ENCODE measurements around the gene SEPTIN12. TPM values are rescaled to one million over a fixed set of nuclear protein-coding genes. Genes with fewer than 3 reads are reported as not detected.

Gene SEPTIN12
- polyA plus RNA-seq, 1 donor (not counting 4 experiments of a cell fraction or from before 2014, with no cell fraction given) = not detected

DNA sequence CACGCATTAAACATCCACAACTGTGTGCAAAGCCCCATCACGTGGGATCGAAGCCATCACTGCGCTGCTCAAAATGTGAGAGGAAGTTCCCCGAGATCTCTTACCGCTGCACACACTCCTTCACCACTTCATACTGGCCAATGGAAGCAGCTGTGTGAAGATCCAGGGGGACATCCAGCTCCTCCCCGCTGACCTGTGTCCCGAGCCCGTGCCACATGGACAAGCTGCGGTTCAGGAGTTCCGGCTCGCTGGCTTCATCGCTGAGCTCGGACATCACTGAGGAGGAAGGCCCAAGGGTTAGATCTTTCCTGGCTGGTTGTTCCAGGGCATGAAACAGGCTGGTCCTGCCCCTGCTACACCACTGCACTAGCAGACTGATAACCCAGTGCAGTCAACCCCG is 58.3 kb downstream of the SEPTIN12 start:
- no peak overlapping the region for H3K27ac ChIP-seq (ENCODE audit: control insufficient read depth, insufficient read depth, low read length)
- no peak for TF ChIP-seq EZH2 (IDR thresholded peaks at IDR 0.05; ENCODE audit: low read length)
- TF ChIP-seq, protein P1, sequence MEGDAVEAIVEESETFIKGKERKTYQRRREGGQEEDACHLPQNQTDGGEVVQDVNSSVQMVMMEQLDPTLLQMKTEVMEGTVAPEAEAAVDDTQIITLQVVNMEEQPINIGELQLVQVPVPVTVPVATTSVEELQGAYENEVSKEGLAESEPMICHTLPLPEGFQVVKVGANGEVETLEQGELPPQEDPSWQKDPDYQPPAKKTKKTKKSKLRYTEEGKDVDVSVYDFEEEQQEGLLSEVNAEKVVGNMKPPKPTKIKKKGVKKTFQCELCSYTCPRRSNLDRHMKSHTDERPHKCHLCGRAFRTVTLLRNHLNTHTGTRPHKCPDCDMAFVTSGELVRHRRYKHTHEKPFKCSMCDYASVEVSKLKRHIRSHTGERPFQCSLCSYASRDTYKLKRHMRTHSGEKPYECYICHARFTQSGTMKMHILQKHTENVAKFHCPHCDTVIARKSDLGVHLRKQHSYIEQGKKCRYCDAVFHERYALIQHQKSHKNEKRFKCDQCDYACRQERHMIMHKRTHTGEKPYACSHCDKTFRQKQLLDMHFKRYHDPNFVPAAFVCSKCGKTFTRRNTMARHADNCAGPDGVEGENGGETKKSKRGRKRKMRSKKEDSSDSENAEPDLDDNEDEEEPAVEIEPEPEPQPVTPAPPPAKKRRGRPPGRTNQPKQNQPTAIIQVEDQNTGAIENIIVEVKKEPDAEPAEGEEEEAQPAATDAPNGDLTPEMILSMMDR (optimal IDR thresholded peaks at IDR 0.05 in 1 of 3, IDR thresholded peaks at IDR 0.05 in 1 of 3, conservative IDR thresholded peaks at IDR 0.05 in 1 of 3; ENCODE audit: extremely low read depth in 1 of 3, insufficient read depth in 2 of 3, low read length in 3 of 3) = no peak
- H3K4me2 ChIP-seq (ENCODE audit: control insufficient read depth, extremely low read depth, insufficient read depth, low read depth, low read length) = no peak overlapping the region
- dilution Hi-C loops (cut with MboI; ENCODE audit: extremely low pct_ligation_motif_present, low sequenced_read_pairs) = no loop called here
- peaks cover 31% of the 10 kb centered on the region for H3K79me2 ChIP-seq (ENCODE audit: control insufficient read depth, insufficient read depth, low read length)
- no peak for DNase-seq (ENCODE audit: low read depth, low spot score)
- H3K36me3 ChIP-seq (ENCODE audit: control insufficient read depth in 2 of 2, extremely low read depth in 1 of 2, insufficient read depth in 2 of 2, low read length in 2 of 2) = peaks cover 22 to 25% of the 10 kb centered on the region in 2 experiments
- H3K9ac ChIP-seq (ENCODE audit: control insufficient read depth, extremely low read depth, insufficient read depth, low read length) = no peak overlapping the region
- H3K4me3 ChIP-seq (ENCODE audit: control insufficient read depth in 2 of 3, extremely low read depth in 1 of 3, insufficient read depth in 2 of 3, low read depth in 1 of 3, low read length in 3 of 3) = no peak overlapping the region
- H3K9me3 ChIP-seq (ENCODE audit: control insufficient read depth, low read depth, low read length) = no peaks in the 10 kb centered on the region
- no peak for FAIRE-seq
- no peaks in the 10 kb centered on the region for H3K9me1 ChIP-seq (ENCODE audit: control insufficient read depth, extremely low read depth, insufficient read depth, low read length)
- no peaks in the 10 kb centered on the region for H4K20me1 ChIP-seq (ENCODE audit: control insufficient read depth, extremely low read depth, insufficient read depth, low read length)
- peaks cover under 1% of the 10 kb centered on the region for H3K4me1 ChIP-seq (ENCODE audit: control insufficient read depth, extremely low read depth, insufficient read depth, low read length)
- no peak overlapping the region for H2AFZ ChIP-seq (ENCODE audit: control insufficient read depth, low read length)
- H3K27me3 ChIP-seq (ENCODE audit: control insufficient read depth, extremely low read depth, insufficient read depth, low read length) = no peaks in the 10 kb centered on the region

DNA sequence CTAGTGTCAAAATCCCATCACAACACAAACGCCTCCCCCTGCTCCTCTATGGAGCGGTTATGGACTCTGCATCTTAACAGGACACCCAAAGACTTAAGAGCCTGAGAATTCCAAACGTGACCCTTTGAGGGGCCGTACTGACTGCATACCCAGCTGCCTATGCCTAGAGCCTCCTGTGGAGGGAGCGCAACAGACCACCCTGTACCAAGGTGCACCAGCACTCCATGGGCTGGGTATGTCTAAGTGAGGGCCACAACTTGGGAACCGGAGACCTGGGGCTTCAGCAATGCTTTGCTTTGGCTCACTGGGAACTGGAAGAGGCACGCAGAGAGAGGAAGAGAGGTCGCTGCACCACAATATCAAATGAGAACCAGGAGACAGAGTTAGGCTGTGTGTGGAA is 59.5 kb downstream of the SEPTIN12 start:
- Histone ChIP-seq H3K4me2 (ENCODE audit: control insufficient read depth, extremely low read depth, insufficient read depth, low read depth, low read length) (no peak overlapping the region), H3K27me3 (ENCODE audit: control insufficient read depth, extremely low read depth, insufficient read depth, low read length) (no peaks in the 10 kb centered on the region), H3K9me1 (ENCODE audit: control insufficient read depth, extremely low read depth, insufficient read depth, low read length) (no peaks in the 10 kb centered on the region), H3K4me1 (ENCODE audit: control insufficient read depth, extremely low read depth, insufficient read depth, low read length) (no peaks in the 10 kb centered on the region), H4K20me1 (ENCODE audit: control insufficient read depth, extremely low read depth, insufficient read depth, low read length) (no peaks in the 10 kb centered on the region), H3K4me3 (ENCODE audit: control insufficient read depth in 2 of 3, extremely low read depth in 1 of 3, insufficient read depth in 2 of 3, low read depth in 1 of 3, low read length in 3 of 3) (no peak overlapping the region), H2AFZ (ENCODE audit: control insufficient read depth, low read length) (no peak overlapping the region), H3K9me3 (ENCODE audit: control insufficient read depth, low read depth, low read length) (no peaks in the 10 kb centered on the region), H3K9ac (ENCODE audit: control insufficient read depth, extremely low read depth, insufficient read depth, low read length) (no peak overlapping the region), H3K27ac (ENCODE audit: control insufficient read depth, insufficient read depth, low read length) (no peak overlapping the region), H3K79me2 (ENCODE audit: control insufficient read depth, insufficient read depth, low read length) (peaks cover 28% of the 10 kb centered on the region), H3K36me3 (ENCODE audit: control insufficient read depth in 2 of 2, extremely low read depth in 1 of 2, insufficient read depth in 2 of 2, low read length in 2 of 2) (peaks cover 25 to 30% of the 10 kb centered on the region in 2 experiments)
- DNase-seq (ENCODE audit: low read depth, low spot score) = no peak
- FAIRE-seq = no peak
- TF ChIP-seq, protein P1 (optimal IDR thresholded peaks at IDR 0.05 in 1 of 3, IDR thresholded peaks at IDR 0.05 in 1 of 3, conservative IDR thresholded peaks at IDR 0.05 in 1 of 3; ENCODE audit: extremely low read depth in 1 of 3, insufficient read depth in 2 of 3, low read length in 3 of 3) = no peak
- TF ChIP-seq EZH2 (IDR thresholded peaks at IDR 0.05; ENCODE audit: low read length) = no peak
- dilution Hi-C loops (cut with MboI; ENCODE audit: extremely low pct_ligation_motif_present, low sequenced_read_pairs) = no loop called here

Small RNA genes within 50 kb of the gene (small RNA-seq; reads per million reads assigned to genes)
- gene RF00017 (ENCODE audit: insufficient read length in 3 of 3, low read depth in 3 of 3, low replicate concordance in 1 of 3) = 0 reads per million in 3 experiments

Other genes with a start within 250 kb of the SEPTIN12 start
- 19.8 to 39.4 TPM (median 23.1 TPM) in 3 replicates for gene CDIP1, start 249.6 kb downstream of the SEPTIN12 start, polyA plus RNA-seq
- not detected in 3 replicates for gene C16orf96, start 232.0 kb downstream of the SEPTIN12 start, polyA plus RNA-seq
- 3.6 to 7.7 TPM (median 4.0 TPM) in 3 replicates for gene UBALD1, start 173.5 kb downstream of the SEPTIN12 start, polyA plus RNA-seq
- 1.9 to 6.7 TPM (median 2.6 TPM) in 3 replicates for gene MGRN1, start 163.5 kb downstream of the SEPTIN12 start, polyA plus RNA-seq
- 23.0 to 28.8 TPM (median 24.2 TPM) in 3 replicates for gene NUDT16L1, start 94.8 kb downstream of the SEPTIN12 start, polyA plus RNA-seq
- gene ANKS3, start 54.1 kb downstream of the SEPTIN12 start, polyA plus RNA-seq = 9.7 to 14.7 TPM (median 11.7 TPM) in 3 replicates
- gene DNAAF8, start 53.8 kb downstream of the SEPTIN12 start, polyA plus RNA-seq = 0.26 to 0.57 TPM (median 0.33 TPM) in 3 replicates
- 3.3 to 5.2 TPM (median 3.5 TPM) in 3 replicates for gene ZNF500, start 21.2 kb downstream of the SEPTIN12 start, polyA plus RNA-seq
- 8.4 to 20.2 TPM (median 10.6 TPM) in 3 replicates for gene SMIM22, start 7.0 kb upstream of the SEPTIN12 start, polyA plus RNA-seq
- 17.3 to 33.2 TPM (median 20.5 TPM) in 3 replicates for gene ROGDI, start 14.3 kb upstream of the SEPTIN12 start, polyA plus RNA-seq
- gene GLYR1, start 58.9 kb upstream of the SEPTIN12 start, polyA plus RNA-seq = 38.7 to 42.6 TPM (median 39.8 TPM) in 3 replicates
- 9.5 to 19.6 TPM (median 11.5 TPM) in 3 replicates for gene UBN1, start 59.1 kb upstream of the SEPTIN12 start, polyA plus RNA-seq
- gene PPL, start 148.8 kb upstream of the SEPTIN12 start, polyA plus RNA-seq = 23.5 to 26.6 TPM (median 25.3 TPM) in 3 replicates
- 0.04 to 0.08 TPM in 2 of 3 replicates, not detected in the other for gene SEC14L5, start 170.0 kb upstream of the SEPTIN12 start, polyA plus RNA-seq
- gene NAGPA, start 245.6 kb upstream of the SEPTIN12 start, polyA plus RNA-seq = 5.0 to 7.3 TPM (median 7.2 TPM) in 3 replicates

Measured in keratinocyte (primary cell).